ENCODE data around the gene SEC31B. TPM values are rescaled to one million over a fixed set of nuclear protein-coding genes. Genes with fewer than 3 reads are reported as not detected.

The SEC31B gene
- total and polyA plus RNA-seq, 2 donors (not counting 3 experiments of a cell fraction or from before 2014, with no cell fraction given), result 11.1 to 14.4 TPM

DNA sequence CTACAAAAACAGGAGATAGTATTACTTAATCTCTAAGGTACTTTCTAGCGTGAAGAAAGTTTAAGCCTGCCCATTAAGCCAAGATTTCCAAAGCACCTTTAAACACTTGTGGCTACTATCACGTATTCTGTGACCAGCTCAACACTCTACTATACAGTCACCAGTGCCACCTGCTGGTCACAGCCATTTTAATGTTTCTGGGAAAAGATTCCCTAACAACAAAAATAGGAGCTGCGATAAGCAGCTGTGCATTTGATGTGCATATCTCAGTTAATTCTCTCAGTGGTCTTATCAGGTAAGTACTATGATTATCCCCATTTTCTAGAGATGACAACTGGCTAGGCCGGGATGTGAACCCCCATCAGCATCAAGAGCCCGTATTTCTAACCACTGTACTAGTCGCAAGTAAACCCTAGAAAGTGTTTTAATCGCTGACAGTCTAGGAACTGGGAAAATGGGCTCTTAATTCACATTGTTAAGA is 860 bp downstream of the SEC31B start:
- Histone ChIP-seq H4K20me1 (replicated peaks; ENCODE audit: control insufficient read depth, extremely low read depth, insufficient read depth, low read length) (no peaks in the 10 kb centered on the region), H3K4me1 (ENCODE audit: control insufficient read depth, extremely low read depth, insufficient read depth, low read length) (peaks cover 31% of the 10 kb centered on the region), H3K4me2 (ENCODE audit: insufficient read depth, low read length) (peak overlapping the region; percentile 44), H3K79me2 (ENCODE audit: control insufficient read depth, insufficient read depth, low read length) (no peaks in the 10 kb centered on the region), H3K27me3 (ENCODE audit: control insufficient read depth in 2 of 2, insufficient read depth in 2 of 2, low read length in 2 of 2) (no peaks in the 10 kb centered on the region), H3K9me1 (replicated peaks; ENCODE audit: control insufficient read depth, extremely low read depth, insufficient read depth, low read length) (no peaks in the 10 kb centered on the region), H3K36me3 (ENCODE audit: control insufficient read depth in 2 of 2, extremely low read depth in 1 of 2, insufficient read depth in 2 of 2, low read length in 2 of 2) (no peaks in the 10 kb centered on the region), H3K4me3 (replicated peaks in 1 of 3; ENCODE audit: insufficient read depth in 1 of 3, low read depth in 1 of 3, low read length in 3 of 3) (no peak overlapping the region), H3K9ac (replicated peaks; ENCODE audit: extremely low read depth, insufficient read depth, low read length) (no peak overlapping the region), H3K27ac (ENCODE audit: insufficient read depth, low read depth, low read length) (no peak overlapping the region), H3K9me3 (replicated peaks; ENCODE audit: control insufficient read depth, insufficient read depth, low read length) (no peaks in the 10 kb centered on the region), H2AFZ (ENCODE audit: low read depth, low read length) (no peak overlapping the region)
- BruUV-seq (replicated peaks), result no TSS peak
- intact Hi-C loops (cut with micrococcal nuclease) (loop anchor here (1.0 to 5.0 kb wide), 4 partner anchors 36 to 358 kb away; no protein-coding TSS in a partner anchor), dilution Hi-C loops (cut with MboI; ENCODE audit: extremely low pct_ligation_motif_present, low sequenced_read_pairs) (no loop called here)
- TF ChIP-seq MYC (IDR thresholded peaks at IDR 0.05; ENCODE audit: low read depth, low read length), result no peak
- TF ChIP-seq POLR2A (IDR thresholded peaks at IDR 0.05; ENCODE audit: low read depth, low read length), result no peak
- no peak for TF ChIP-seq EZH2 (IDR thresholded peaks at IDR 0.05; ENCODE audit: borderline replicate concordance, low read depth, low read length, severe bottlenecking)
- no peak for TF ChIP-seq GATA2 (IDR thresholded peaks at IDR 0.05; ENCODE audit: insufficient read depth, insufficient read length, low read depth, low read length)
- TF ChIP-seq FOS (IDR thresholded peaks at IDR 0.05; ENCODE audit: borderline replicate concordance, insufficient read depth, low read length), result no peak
- no peak for TF ChIP-seq POLR2AphosphoS5 (IDR thresholded peaks at IDR 0.05; ENCODE audit: insufficient read depth, low read depth, low read length)
- no peak for TF ChIP-seq JUN (IDR thresholded peaks at IDR 0.05; ENCODE audit: borderline replicate concordance, insufficient read depth, insufficient read length, low read depth)
- TF ChIP-seq, protein P1, sequence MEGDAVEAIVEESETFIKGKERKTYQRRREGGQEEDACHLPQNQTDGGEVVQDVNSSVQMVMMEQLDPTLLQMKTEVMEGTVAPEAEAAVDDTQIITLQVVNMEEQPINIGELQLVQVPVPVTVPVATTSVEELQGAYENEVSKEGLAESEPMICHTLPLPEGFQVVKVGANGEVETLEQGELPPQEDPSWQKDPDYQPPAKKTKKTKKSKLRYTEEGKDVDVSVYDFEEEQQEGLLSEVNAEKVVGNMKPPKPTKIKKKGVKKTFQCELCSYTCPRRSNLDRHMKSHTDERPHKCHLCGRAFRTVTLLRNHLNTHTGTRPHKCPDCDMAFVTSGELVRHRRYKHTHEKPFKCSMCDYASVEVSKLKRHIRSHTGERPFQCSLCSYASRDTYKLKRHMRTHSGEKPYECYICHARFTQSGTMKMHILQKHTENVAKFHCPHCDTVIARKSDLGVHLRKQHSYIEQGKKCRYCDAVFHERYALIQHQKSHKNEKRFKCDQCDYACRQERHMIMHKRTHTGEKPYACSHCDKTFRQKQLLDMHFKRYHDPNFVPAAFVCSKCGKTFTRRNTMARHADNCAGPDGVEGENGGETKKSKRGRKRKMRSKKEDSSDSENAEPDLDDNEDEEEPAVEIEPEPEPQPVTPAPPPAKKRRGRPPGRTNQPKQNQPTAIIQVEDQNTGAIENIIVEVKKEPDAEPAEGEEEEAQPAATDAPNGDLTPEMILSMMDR (IDR thresholded peaks at IDR 0.05; ENCODE audit: extremely low read depth in 1 of 2, insufficient read depth in 1 of 2, low read depth in 1 of 2, low read length in 2 of 2), result peak; percentile 58 to 66
- TF ChIP-seq, protein P2, sequence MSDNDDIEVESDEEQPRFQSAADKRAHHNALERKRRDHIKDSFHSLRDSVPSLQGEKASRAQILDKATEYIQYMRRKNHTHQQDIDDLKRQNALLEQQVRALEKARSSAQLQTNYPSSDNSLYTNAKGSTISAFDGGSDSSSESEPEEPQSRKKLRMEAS (IDR thresholded peaks at IDR 0.05; ENCODE audit: insufficient read depth, insufficient read length), result no peak
- peak; percentile 82 for DNase-seq (ENCODE audit: low read depth, low spot score)
- ChIA-PET POLR2A (interaction anchor here (1.1 kb wide), 1 partner anchor 17 kb away, joined by 4 read pairs; the partner anchor contains the start of gene HIF1AN), CTCF (interaction anchor here (0.6 to 4.8 kb wide), 62 partner anchors 9 to 673 kb away, joined by 3 to 78 read pairs (median 6); partner anchors contain the start of genes BLOC1S2, HIF1AN, NDUFB8 and PKD2L1)
- peak; percentile 87 for FAIRE-seq

Data from endothelial cell of umbilical vein (primary cell).